ENCODE results near the gene MYMK.

DNA sequence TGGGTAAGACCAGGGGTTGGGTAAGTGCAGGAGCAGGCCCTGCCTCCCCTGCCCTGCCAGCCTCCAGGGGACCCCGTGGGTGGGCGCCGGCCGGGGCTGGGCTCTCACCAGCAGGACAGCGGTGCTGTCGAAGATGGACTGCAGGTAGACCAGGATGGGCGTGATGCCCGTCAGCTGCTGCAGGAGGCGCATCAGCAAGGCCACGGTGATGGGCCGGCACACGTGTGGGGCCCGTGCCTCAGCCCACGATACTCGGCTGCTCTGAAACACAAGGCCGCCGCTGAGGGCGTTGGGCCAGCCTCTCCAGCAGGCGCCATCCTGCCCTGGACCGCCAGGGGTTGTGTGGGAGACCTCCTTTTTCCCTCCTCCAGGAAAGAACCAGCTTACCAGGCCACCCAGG, 49.9 kb downstream of the MYMK start:
- TF ChIP-seq ZNF384 (IDR thresholded peaks at IDR 0.05): no peak
- TF ChIP-seq SUZ12 (IDR thresholded peaks at IDR 0.05): no peak
- TF ChIP-seq FOXM1 (IDR thresholded peaks at IDR 0.05; ENCODE audit: borderline replicate concordance): no peak
- no peak for TF ChIP-seq CTBP1 (IDR thresholded peaks at IDR 0.05; ENCODE audit: borderline replicate concordance)
- TF ChIP-seq SP1 (IDR thresholded peaks at IDR 0.05): no peak
- no peak for TF ChIP-seq TARDBP (IDR thresholded peaks at IDR 0.05)
- TF ChIP-seq FOXK2 (IDR thresholded peaks at IDR 0.05): no peak
- no peak for TF ChIP-seq ARNT (IDR thresholded peaks at IDR 0.05)
- TF ChIP-seq ELF4 (IDR thresholded peaks at IDR 0.05): no peak
- TF ChIP-seq LEF1 (IDR thresholded peaks at IDR 0.05; ENCODE audit: borderline replicate concordance): no peak
- TF ChIP-seq BHLHE40 (IDR thresholded peaks at IDR 0.05; ENCODE audit: borderline replicate concordance): no peak
- no peak for TF ChIP-seq FOXA1 (IDR thresholded peaks at IDR 0.05)
- TF ChIP-seq NFRKB (IDR thresholded peaks at IDR 0.05): no peak
- TF ChIP-seq, protein P1, sequence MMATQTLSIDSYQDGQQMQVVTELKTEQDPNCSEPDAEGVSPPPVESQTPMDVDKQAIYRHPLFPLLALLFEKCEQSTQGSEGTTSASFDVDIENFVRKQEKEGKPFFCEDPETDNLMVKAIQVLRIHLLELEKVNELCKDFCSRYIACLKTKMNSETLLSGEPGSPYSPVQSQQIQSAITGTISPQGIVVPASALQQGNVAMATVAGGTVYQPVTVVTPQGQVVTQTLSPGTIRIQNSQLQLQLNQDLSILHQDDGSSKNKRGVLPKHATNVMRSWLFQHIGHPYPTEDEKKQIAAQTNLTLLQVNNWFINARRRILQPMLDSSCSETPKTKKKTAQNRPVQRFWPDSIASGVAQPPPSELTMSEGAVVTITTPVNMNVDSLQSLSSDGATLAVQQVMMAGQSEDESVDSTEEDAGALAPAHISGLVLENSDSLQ (IDR thresholded peaks at IDR 0.05): no peak

Measured in HEK293T (cell line).